MM.1S (cell line): ENCODE measurements around the gene FANCL.

Source experiments
- EZH2 ChIP-seq: fragments of 300-600 bp; sonication (generic); optimal IDR thresholded peaks from 2 replicates; pipeline ENCODE3; 2017; ENCODE audit warnings: low read depth, mild to moderate bottlenecking, antibody characterized with exemption, low read length, mixed read lengths
- EZH2phosphoT487 ChIP-seq: fragments of 300-600 bp; sonication (generic); IDR thresholded peaks from 2 replicates; pipeline ENCODE4 v1.6.1; 2018; ENCODE audit warnings: antibody characterized with exemption, low read length
- TF ChIP-seq, protein P1 (sequence below): fragments of 300-600 bp; sonication (generic); IDR thresholded peaks from 2 replicates; pipeline ENCODE4 v1.5.1; 2016; ENCODE audit warnings: antibody characterized with exemption, low read length, mixed read lengths

GRCh38 chr2:58241546-58241864 lies 380 bp upstream of the FANCL start:
- TF ChIP-seq, protein P1, sequence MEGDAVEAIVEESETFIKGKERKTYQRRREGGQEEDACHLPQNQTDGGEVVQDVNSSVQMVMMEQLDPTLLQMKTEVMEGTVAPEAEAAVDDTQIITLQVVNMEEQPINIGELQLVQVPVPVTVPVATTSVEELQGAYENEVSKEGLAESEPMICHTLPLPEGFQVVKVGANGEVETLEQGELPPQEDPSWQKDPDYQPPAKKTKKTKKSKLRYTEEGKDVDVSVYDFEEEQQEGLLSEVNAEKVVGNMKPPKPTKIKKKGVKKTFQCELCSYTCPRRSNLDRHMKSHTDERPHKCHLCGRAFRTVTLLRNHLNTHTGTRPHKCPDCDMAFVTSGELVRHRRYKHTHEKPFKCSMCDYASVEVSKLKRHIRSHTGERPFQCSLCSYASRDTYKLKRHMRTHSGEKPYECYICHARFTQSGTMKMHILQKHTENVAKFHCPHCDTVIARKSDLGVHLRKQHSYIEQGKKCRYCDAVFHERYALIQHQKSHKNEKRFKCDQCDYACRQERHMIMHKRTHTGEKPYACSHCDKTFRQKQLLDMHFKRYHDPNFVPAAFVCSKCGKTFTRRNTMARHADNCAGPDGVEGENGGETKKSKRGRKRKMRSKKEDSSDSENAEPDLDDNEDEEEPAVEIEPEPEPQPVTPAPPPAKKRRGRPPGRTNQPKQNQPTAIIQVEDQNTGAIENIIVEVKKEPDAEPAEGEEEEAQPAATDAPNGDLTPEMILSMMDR, result no peak
- TF ChIP-seq EZH2 (no peak), EZH2phosphoT487 (no peak)
